Right cardiac atrium (tissue), 5 donors: ENCODE results near the gene NUP133. TPM values are rescaled to one million over a fixed set of nuclear protein-coding genes. Genes with fewer than 3 reads are reported as not detected.

Source experiments
- ATAC-seq, 2 donors: fragments of 200-7000 bp; cut with Tn5 transposase; one replicate each; pipeline versions ENCODE4 v1.8.0 to v1.9.1; 2020; ENCODE audit warnings: moderate library complexity in 2 of 2, mild to moderate bottlenecking in 1 of 2
- DNase-seq, 3 donors: peaks; one replicate each; pipeline ENCODE4 v3.0.0-alpha.2; 2020
- H3K27ac ChIP-seq: one replicate; pipeline ENCODE4 v1.5.1; 2013; ENCODE audit warnings: mild to moderate bottlenecking, low read length, control low read depth, moderate library complexity
- H3K27me3 ChIP-seq: one replicate; pipeline ENCODE4 v1.6.1; 2013; ENCODE audit not compliant: control insufficient read depth, insufficient read depth
- H3K4me1 ChIP-seq: one replicate; pipeline ENCODE4 v1.6.1; 2013; ENCODE audit warnings: low read length; ENCODE audit not compliant: control insufficient read depth, insufficient read depth
- H3K4me3 ChIP-seq: one replicate; pipeline ENCODE4 v1.5.1; 2013; ENCODE audit warnings: low read length, control low read depth
- H3K9me3 ChIP-seq: one replicate; pipeline ENCODE4 v1.6.1; 2013; ENCODE audit warnings: low read length; ENCODE audit not compliant: control insufficient read depth
- WGBS: extraction: QIAGEN DNeasy Blood & Tissue Kit; methylation state at CpG from one replicate; pipeline ENCODE4 v1.1.7; 2013; 5-methylcytosine and 5-hydroxymethylcytosine counted together
- intact Hi-C, 4 donors: fragments of 100-400 bp; cut with DNase I; formaldehyde crosslinking; loops; one replicate each; pipeline versions ENCODE4 v1.11.0 to v1.14.0; 2022 to 2023
- polyA plus RNA-seq: library from polyadenylated mRNA; stranded (reverse); fragments of 200-250 nt; gene quantifications from one replicate; pipeline ENCODE4 v1.2.3, GENCODE V29; 2013
- total RNA-seq, 4 donors: library from RNA; stranded (reverse); fragmentation: NEBNext Ultra II Directional; extraction: Animal tissue kit (Norgen Biotek cat#: 25700); gene quantifications; one replicate each; pipeline ENCODE4 v1.2.1, GENCODE V29; 2021
- donor health status: healthy with polysubstance abuse.
- donor health status: DM: no; HTN: yes; CAD: no.
- donor health status: DM: no; HTN: no; CAD: no.
- donor health status: DM: no; HTN: yes; CAD: no; lungs with severe emphysema.
- donor health status: DM: yes; HTN: yes; CAD: no.

The NUP133 gene
- total and polyA plus RNA-seq, 5 donors: 11.8 to 32.6 (median 29.0) TPM

DNA sequence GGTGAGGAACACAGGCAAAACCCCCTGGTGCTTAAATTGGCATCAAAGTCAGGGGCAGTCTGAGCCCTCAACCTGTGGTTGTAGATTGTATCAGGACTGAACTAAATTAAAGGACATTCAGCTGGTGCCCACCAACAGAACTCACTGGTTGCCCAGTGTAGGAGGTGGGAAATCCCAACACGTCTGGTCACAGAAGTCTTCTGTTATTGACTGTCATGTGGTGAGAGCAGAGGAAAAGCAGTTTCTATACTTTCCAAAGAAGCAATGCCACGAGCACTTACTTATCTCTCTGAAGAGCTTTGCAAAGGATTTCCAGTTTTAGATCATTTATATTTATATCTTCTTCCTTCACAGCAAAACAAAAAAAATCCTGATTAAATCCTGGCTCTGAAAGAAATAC, 59.3 kb downstream of the NUP133 start:
- Histone ChIP-seq H3K9me3 (no peaks in the 10 kb centered on the region), H3K4me3 (no peak overlapping the region), H3K27me3 (no peaks in the 10 kb centered on the region), H3K27ac (peak overlapping the region; percentile 30), H3K4me1 (no peaks in the 10 kb centered on the region)
- intact Hi-C loops: no loop called here
- WGBS: 43% methylated on average over 2 of the region's 2 CpGs
- ATAC-seq (peak in 1 of 2 donors; percentile 29), DNase-seq (no peak)

DNA sequence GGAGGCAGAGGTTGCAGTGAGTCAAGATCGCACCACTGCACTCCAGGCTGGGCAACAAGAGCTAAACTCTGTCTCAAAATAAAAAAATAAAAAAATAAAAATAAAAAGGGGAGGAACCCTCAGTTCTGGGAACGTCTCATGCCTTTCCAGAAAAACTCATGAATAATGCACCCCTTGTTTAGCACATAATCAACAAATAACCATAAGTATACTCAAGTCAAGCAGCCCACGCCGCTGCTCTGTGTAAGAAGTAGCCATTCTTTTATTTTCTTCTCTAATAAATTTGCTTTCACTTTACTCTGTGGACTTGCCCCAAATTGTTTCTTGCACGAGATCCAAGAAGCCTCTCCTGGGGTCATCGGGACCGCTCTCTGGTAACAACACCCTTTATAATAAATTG, 59.8 kb downstream of the NUP133 start:
- Histone ChIP-seq H3K4me3 (no peak overlapping the region), H3K9me3 (no peaks in the 10 kb centered on the region), H3K27ac (no peak overlapping the region), H3K4me1 (no peaks in the 10 kb centered on the region), H3K27me3 (no peaks in the 10 kb centered on the region)
- intact Hi-C loops: no loop called here
- WGBS: 81% methylated on average over 7 of the region's 7 CpGs
- no peak for ATAC-seq
- no peak for DNase-seq

DNA sequence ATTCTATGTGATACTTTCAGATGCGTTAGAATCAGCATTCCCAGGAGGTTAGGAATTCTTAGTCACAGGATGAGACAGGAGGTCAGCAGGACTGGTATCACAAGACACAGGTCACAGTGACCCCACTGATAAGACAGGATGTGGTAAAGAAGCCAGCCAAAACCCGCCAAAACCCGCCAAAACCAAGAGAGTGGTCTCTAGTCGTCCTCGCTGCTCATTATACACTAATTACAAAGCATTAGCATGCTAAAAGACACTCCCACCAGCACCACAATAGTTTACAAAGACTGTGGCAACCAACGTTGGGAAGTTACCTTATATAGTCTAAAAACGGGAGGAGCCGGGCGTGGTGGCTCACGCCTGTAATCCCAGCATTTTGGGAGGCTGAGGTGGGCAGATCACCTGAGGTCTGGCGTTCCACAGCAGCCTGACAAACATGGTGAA, 60.3 kb downstream of the NUP133 start:
- ATAC-seq (no peak), DNase-seq (no peak)
- Histone ChIP-seq H3K27ac (no peak overlapping the region), H3K4me3 (no peak overlapping the region), H3K9me3 (no peaks in the 10 kb centered on the region), H3K27me3 (no peaks in the 10 kb centered on the region), H3K4me1 (no peaks in the 10 kb centered on the region)
- intact Hi-C loops: no loop called here
- 81% methylated on average over 11 of the region's 11 CpGs for WGBS

DNA sequence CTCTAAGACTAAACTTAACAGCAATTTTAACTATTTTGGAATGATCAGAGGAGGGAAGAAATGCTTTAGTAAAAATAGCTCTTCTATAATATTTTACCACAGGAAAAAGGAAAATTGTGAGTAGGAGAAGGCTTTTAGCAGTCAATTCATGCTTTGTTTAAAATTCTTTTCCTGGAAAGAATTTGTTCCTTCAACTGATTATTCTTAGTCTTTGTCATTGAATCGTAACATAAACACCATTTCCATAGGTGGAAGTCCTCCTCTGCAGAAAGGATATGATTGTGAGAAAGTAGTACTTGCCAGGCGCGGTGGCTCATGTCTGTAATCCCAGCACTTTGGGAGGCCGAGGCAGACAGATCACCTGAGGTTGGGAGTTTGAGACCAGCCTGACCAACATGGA, 62.3 kb downstream of the NUP133 start:
- Histone ChIP-seq H3K27ac (no peak overlapping the region), H3K9me3 (no peaks in the 10 kb centered on the region), H3K27me3 (no peaks in the 10 kb centered on the region), H3K4me1 (no peaks in the 10 kb centered on the region), H3K4me3 (no peak overlapping the region)
- 92% methylated on average over 4 of the region's 4 CpGs for WGBS
- ATAC-seq: no peak
- intact Hi-C loops: no loop called here
- DNase-seq: no peak

DNA sequence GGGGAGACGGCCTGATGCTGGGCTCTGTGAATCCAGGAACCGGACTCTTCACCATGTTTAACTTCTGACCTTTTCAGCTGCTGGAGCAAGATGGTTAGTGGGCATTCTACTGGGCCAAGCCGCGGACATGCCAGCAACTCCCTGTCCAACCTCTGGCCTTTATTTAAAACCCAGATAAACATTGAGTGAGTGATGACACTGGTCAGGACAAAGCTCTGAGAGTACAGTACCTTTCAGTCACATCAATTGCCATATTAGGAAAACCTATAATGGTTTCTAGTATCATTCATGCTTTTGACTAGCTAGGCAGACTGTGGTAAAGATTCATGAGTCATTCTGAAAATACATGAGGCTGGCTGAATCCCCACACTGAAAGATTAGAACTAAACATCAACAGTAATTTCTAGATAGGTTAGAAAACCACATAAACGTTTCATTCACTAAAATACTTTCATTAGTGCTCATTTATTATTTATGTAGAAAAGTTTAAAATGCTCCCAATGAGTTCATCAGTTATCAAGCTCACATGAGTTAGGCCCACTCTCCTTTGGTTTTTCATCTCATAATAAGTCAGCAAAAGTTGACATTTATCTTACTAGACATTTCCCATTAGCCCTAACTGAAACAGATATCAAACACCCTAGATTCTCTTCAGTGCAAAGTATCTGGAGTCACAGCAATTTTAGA, 67.1 kb downstream of the NUP133 start:
- intact Hi-C loops: no loop called here
- Histone ChIP-seq H3K27me3 (no peaks in the 10 kb centered on the region), H3K27ac (peak overlapping the region; percentile 27), H3K4me3 (no peak overlapping the region), H3K4me1 (no peaks in the 10 kb centered on the region), H3K9me3 (no peaks in the 10 kb centered on the region)
- WGBS: 45% methylated on average over 5 of the region's 5 CpGs
- ATAC-seq (peak; percentile 48 to 51), DNase-seq (no peak)

DNA sequence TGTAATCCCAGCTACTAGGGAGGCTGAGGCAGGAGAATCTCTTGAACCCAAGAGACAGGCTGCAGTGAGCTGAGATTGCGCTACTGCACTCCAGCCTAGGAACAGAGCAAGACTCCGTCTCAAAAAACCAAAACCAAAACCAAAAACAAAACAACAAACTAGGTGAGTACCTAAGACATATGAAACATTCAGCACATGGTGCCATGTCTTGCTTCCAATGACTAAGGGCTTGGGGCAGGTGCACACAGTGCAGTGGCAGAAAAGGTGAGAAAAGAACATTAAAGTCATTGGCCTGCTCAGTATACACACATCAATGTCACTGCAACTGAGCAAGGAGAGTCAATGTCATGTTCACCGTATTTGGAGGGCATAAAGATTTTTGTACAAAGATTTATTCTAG, 70.1 kb downstream of the NUP133 start:
- WGBS: 96% methylated on average over 3 of the region's 3 CpGs
- Histone ChIP-seq H3K27ac (no peak overlapping the region), H3K27me3 (no peaks in the 10 kb centered on the region), H3K9me3 (no peaks in the 10 kb centered on the region), H3K4me3 (no peak overlapping the region), H3K4me1 (no peaks in the 10 kb centered on the region)
- intact Hi-C loops: no loop called here
- DNase-seq (no peak), ATAC-seq (no peak)

DNA sequence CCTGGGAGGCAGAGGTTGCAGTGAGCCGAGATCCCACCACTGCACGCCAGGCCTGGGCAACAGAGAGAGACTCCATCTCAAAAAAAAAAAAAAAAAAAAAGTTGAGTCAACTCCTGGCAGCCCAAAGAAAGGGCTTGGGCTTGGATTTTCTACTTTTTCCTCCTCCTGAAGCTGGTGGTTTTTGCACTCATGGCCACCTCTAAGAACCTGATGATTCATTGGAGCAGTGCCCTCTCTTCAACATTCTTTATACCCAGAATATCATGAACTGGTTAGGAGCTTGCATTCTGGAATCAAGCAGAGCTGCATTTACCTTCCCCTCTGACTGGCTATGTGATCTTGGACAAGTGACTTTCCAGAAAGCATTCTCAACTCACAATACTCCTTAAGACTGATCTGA, 70.7 kb downstream of the NUP133 start:
- no peaks in the 10 kb centered on the region for H3K9me3 ChIP-seq
- H3K4me3 ChIP-seq: no peak overlapping the region
- ATAC-seq: no peak
- DNase-seq: no peak
- H3K4me1 ChIP-seq: no peaks in the 10 kb centered on the region
- H3K27me3 ChIP-seq: no peaks in the 10 kb centered on the region
- H3K27ac ChIP-seq: no peak overlapping the region
- WGBS: 98% methylated on average over 2 of the region's 2 CpGs
- intact Hi-C loops: no loop called here

DNA sequence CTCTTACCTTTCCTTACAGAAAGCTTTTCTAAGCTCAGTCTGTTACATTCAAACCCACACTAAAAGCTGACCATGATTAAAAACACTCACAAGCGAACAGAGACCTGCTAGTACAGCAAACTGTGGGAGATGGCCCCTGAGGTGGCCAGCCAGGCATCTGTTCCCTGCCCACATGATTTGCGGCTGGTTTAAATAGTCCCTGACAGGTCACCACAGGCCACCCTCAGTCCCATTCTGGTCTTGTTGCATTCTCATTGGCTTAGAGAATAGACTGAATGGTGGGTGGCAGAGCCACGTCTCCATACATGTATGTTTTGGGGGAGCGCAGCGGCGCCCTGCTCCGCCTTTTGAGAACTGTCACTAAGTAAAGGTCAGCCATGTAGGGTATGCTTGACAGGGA, 71.9 kb downstream of the NUP133 start:
- Histone ChIP-seq H3K4me1 (peaks cover 3% of the 10 kb centered on the region), H3K4me3 (no peak overlapping the region), H3K27me3 (no peaks in the 10 kb centered on the region), H3K9me3 (no peaks in the 10 kb centered on the region), H3K27ac (no peak overlapping the region)
- WGBS: 76% methylated on average over 7 of the region's 7 CpGs
- DNase-seq: no peak
- intact Hi-C loops: no loop called here
- no peak for ATAC-seq

DNA sequence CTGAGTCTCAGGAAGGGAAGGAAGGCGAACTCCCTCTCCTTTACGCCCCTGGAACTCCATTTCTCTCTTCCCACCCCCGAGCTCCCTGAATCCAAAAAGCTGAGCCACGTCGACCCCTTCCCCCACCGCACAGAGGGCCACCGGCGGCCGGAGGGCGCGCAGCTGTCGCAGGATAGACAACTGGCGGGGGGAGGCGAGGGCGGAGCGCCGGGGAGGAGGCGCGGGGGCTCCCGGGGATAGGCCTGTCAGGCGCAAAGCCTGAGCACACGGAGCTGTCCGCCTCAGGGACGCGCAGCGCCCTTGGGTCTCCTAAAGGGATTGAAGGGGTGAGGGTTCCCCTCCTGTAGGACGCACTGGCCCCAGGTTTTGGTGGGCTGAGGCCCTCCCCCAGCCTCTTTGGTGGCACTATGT, 73.5 kb downstream of the NUP133 start:
- ATAC-seq (peak; percentile 59 to 60), DNase-seq (peak in 1 of 3 donors; percentile 66)
- Histone ChIP-seq H3K4me1 (peaks cover 3% of the 10 kb centered on the region), H3K27ac (peak overlapping the region; percentile 74), H3K27me3 (no peaks in the 10 kb centered on the region), H3K9me3 (no peaks in the 10 kb centered on the region), H3K4me3 (no peak overlapping the region)
- 1% methylated on average over 27 of the region's 27 CpGs for WGBS
- intact Hi-C loops: no loop called here

DNA sequence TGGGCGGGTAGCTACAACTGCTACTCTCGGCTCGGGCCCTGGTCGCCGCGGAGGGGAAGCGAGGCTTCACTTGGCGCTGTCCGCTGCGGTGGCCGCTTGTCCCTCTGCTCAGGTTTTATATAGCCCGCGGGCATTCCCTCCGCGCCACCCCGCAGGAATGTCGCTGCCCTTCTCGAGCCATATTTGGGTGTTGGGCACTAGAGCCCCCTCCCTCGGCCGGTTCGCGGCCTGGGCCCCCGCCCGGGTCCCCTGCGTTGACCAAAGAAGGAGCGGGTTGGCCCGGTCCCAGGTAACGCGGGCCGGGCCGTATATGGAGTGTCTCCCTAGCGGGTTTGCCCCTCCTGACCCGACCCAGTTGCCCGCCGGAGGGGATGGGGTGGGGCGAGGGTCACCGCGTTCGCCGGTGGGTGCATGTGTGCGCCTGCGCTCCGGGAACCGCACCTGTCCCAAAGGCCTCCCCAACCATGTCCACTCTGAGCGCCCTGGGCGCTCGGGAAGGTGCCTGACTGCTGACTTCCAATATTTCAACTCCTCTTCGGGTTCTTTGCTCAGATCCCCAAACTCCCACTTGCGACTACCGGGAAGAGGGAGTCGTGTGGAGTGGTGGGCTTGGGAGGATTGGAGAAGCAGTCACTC, 74.0 kb downstream of the NUP133 start, which contains the start of gene ACTA1:
ACTA1 (minus strand) TSS at position 90 of the 636 bp plus-strand sequence. CDS start 979 bp downstream, outside the sequence.
- H3K4me3 ChIP-seq: peak within 1 kb of the TSS; percentile 4
- intact Hi-C loops: no loop called here
- no peaks in the 10 kb centered on the region for H3K9me3 ChIP-seq
- H3K27ac ChIP-seq: peak within 1 kb of the TSS; percentile 74
- ATAC-seq (peak; percentile 10 to 20), DNase-seq (no peak)
- WGBS: 3% methylated on average over 51 of the region's 51 CpGs
- peaks cover 3% of the 10 kb centered on the region for H3K4me1 ChIP-seq
- no peaks in the 10 kb centered on the region for H3K27me3 ChIP-seq

DNA sequence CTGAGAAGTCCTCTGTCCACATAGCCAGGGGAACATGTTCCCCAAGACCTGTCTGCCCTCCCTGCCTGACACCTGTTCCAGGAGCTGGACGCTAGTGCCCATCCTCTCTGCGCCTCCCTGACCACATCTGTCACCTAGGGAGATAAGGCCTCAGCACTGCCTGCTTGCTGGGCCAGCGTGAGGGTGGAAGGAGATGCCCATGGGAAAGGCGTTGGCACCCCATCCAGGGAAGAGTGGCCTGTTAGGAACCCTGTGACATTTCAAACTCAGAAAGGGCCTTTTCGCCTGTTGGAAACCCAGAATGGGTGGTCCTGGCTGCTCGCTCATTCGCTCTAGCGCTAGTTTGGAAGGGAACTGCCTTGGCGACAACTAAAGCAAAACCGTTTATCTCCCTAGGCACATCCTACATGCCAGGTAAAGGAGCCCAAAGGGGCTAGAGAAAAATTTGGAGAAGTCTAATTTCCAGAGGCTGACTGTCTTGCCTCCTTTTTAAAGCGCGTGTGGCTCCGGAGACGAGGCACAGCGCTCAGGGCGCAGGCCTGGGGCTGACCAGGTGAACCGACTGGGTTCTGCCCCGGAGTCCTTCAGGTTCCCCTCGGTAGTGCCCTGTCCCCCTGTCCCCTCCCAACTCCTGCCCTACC, 74.7 kb downstream of the NUP133 start:
- no peaks in the 10 kb centered on the region for H3K27me3 ChIP-seq
- no peaks in the 10 kb centered on the region for H3K9me3 ChIP-seq
- ATAC-seq (no peak), DNase-seq (no peak)
- peak overlapping the region; percentile 4 for H3K4me3 ChIP-seq
- no peak overlapping the region for H3K27ac ChIP-seq
- WGBS: 12% methylated on average over 19 of the region's 19 CpGs
- H3K4me1 ChIP-seq: peaks cover 3% of the 10 kb centered on the region
- intact Hi-C loops: no loop called here
